Omental fat pad (tissue), 4 donors: ENCODE data around the gene PLEKHG4. TPM values are rescaled to one million over a fixed set of nuclear protein-coding genes. Genes with fewer than 3 reads are reported as not detected.
A peak's percentile ranks its signal among the peaks of the same experiment; 100 is the strongest.

ENCODE experiments used
- ATAC-seq: fragments of 150-250 bp; one replicate; pipeline ENCODE4 v1.9.1; 2016; ENCODE audit warnings: mild to moderate bottlenecking, moderate library complexity; ENCODE audit not compliant: low FRiP score
- DNase-seq: peaks from one replicate; pipeline ENCODE4 v3.0.0-alpha.2; 2019; ENCODE audit warnings: low spot score
- total RNA-seq, 4 donors: library from RNA; depleted of rRNA; stranded (reverse); fragments of >200 nt; gene quantifications; one replicate each; pipeline ENCODE4 v1.1.0, GENCODE V29; 2016
- TF ChIP-seq, protein P1 (sequence below), 3 donors: fragments of 450-650 bp; IDR thresholded peaks; one replicate each; pipeline ENCODE4 v1.5.1; 2016 to 2017; ENCODE audit warnings: antibody characterized with exemption in 3 of 3, mild to moderate bottlenecking in 3 of 3, moderate library complexity in 2 of 3

PLEKHG4 gene
- total RNA-seq, 4 donors from 2014 or later = 5.8 to 19.9 (median 12.4) TPM

GRCh38 chr16:67268136-67268579 lies 11.2 kb upstream of the PLEKHG4 start:
- TF ChIP-seq, protein P1, sequence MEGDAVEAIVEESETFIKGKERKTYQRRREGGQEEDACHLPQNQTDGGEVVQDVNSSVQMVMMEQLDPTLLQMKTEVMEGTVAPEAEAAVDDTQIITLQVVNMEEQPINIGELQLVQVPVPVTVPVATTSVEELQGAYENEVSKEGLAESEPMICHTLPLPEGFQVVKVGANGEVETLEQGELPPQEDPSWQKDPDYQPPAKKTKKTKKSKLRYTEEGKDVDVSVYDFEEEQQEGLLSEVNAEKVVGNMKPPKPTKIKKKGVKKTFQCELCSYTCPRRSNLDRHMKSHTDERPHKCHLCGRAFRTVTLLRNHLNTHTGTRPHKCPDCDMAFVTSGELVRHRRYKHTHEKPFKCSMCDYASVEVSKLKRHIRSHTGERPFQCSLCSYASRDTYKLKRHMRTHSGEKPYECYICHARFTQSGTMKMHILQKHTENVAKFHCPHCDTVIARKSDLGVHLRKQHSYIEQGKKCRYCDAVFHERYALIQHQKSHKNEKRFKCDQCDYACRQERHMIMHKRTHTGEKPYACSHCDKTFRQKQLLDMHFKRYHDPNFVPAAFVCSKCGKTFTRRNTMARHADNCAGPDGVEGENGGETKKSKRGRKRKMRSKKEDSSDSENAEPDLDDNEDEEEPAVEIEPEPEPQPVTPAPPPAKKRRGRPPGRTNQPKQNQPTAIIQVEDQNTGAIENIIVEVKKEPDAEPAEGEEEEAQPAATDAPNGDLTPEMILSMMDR (IDR thresholded peaks at IDR 0.05) = no peak
- peak; percentile 90 for ATAC-seq
- DNase-seq = peak; percentile 58

DNA sequence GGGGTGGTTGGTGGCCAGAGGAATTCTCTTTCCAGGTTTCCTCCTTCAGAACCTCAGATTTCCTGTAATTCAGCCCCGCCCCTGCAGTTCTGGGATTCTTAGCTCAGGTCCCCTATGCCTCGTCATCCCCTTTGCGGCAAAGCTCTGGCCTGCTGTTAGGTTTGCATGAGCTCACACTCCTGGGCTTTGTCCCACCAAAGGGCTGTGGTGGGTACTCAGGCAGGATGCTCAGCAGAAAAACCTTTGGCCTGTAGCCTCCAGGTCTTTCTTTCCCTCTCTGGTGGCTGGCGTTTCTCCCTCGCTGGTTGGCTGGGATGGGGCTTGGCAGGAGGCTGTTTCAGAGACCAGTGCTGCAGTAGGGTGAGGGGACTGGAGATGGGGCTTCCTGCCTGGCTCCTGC lies 9.6 kb upstream of the PLEKHG4 start:
- DNase-seq (no peak), ATAC-seq (peak; percentile 65)
- TF ChIP-seq, protein P1 (IDR thresholded peaks at IDR 0.05) = no peak

DNA sequence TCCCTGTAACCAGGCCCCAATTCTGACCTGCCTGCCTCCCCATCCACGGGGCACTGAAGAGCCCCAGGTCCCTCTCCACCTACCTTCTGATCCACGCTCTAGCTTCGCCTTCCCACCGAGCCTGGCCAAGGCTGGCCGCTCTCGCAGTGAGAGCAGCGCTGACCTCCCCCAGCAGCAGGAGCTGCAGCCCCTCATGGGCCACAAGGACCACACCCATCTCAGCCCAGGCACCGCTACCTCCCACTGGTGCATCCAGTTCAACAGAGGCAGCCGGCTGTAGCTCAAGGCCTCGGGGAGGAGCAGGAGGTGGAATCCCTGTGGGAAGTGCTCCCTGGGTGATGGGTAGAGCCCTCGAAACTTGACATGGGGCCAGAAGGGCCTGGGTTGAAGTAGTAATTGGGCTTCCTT lies 8.4 kb upstream of the PLEKHG4 start:
- ATAC-seq (no peak), DNase-seq (no peak)
- TF ChIP-seq, protein P1 (IDR thresholded peaks at IDR 0.05) = no peak

DNA sequence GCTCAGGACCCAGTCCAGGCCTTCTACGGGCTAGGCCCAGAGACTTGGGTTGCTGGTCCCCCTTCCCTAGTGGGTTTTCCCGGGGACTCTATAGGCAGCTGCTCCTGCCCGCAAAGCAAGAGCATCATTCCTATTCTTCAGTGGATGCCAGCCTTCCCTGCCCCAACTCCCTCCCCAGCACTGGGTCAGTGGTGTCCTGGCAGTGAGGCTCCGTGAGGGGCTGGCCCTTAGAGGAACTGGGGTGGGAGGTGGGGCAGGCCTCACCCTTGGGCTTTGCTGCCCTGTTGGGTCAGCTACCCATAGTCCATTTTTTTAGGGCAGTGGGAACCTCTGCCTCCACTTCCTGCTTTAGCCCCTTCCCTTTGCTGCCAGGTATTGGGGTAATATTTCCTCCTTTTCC lies 7.9 kb upstream of the PLEKHG4 start:
- no peak for ATAC-seq
- TF ChIP-seq, protein P1 (IDR thresholded peaks at IDR 0.05) = no peak

DNA sequence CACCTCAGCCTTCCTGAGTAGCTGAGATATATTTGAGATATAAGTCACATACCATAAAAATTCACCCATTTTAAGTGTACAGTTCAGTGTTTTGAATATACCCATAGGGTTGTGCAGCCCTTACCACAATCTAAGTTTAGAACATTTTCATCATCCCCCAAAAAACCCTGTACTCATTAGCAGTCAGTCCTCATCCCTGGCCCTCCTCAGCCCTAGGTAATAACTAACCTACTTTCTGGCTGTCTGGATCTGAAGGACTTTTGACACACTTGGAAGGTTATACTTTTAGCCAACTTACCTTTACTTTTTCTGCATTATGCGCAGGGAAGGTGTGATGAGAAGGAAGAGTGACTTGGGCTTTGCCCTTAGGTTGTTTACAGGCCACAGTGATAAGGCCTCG lies 4.0 kb upstream of the PLEKHG4 start:
- no peak for DNase-seq
- no peak for ATAC-seq
- TF ChIP-seq, protein P1 (IDR thresholded peaks at IDR 0.05) = no peak

More for the DNA sequence above, 7.9 kb upstream of the PLEKHG4 start:
- DNase-seq = no peak

DNA sequence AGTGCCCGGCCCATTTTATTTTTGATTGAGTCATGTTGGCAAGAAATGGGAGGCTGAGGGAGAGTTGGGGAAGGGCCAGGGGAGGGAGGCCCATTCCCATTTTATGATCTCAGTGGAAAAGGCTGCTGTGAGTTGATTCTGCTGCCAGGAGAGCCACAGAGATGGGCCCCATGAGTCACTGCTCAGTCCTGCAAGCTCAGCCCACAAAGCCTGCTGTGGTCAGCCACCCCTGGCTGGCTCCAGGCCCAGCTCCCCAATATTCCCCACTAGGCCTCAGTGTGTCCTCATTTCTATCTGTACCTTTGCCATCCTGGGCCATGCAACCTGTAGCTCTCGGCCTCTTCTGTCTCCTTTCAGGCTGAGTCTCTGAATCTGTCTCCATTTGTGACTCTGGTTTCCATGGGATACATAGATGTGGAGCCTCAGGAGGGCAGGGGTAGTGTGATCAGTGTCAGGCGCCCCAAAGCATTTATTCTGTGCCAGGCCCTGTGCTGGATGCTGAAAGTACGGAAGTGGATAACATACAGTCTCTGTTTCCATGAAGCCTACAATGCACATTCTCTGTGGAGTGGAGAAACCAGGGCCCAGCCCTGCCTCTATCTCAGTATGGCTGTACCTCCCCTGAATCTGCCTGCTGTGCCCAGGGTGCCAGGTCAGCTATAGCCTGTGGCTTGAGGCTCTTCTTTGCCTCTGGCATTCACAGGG lies 1.9 kb upstream of the PLEKHG4 start:
- DNase-seq = peak; percentile 56
- TF ChIP-seq, protein P1 (IDR thresholded peaks at IDR 0.05) = no peak
- peak; percentile 82 for ATAC-seq
